GF-D8 (cell line): ENCODE measurements around the gene PTCH2.

ENCODE experiments used
- DNase-seq: peaks from one replicate; lab custom pipeline; 2025; lab: John Stamatoyannopoulos, UW

Gene PTCH2

DNA sequence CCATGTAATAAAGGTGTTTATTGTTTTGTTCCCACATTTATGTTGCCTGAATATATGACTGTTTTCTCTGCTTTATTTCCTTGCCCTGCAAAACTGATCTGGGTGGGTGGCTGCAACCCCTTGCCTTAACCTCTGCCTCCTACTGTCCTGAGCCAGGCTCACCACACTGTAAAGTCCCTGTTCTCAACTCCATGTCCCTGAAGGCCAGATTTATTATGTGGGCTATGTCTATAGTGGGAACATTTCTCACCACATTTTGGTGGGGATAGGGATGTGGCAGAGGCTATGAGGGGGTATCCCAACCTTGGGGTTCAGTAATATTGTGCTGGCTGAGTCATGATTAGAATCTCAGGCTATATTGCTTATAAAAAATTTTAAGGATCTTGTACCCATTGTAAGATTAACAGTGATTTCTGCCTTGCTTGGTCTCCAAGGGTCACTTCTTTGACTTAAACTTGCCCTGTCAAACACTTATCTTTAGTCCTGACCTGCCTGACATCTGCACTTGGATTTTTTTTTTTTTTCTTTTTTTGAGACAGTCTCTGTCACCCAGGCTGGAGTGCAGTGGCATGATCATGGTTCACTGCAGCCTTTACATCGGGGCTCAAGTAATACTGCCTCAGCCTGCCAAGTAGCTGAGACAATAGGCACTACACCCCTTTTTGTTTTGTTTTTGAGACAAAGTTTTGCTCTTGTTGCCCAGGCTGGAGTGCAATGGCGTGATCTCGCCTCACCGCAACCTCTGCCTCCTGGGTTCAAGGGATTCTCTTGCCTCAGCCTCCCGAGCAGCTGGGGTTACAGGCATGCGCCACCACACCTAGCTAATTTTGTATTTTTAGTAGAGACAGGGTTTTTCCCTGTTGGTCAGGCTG, 64.1 kb downstream of the PTCH2 start:
- no peak for DNase-seq

DNA sequence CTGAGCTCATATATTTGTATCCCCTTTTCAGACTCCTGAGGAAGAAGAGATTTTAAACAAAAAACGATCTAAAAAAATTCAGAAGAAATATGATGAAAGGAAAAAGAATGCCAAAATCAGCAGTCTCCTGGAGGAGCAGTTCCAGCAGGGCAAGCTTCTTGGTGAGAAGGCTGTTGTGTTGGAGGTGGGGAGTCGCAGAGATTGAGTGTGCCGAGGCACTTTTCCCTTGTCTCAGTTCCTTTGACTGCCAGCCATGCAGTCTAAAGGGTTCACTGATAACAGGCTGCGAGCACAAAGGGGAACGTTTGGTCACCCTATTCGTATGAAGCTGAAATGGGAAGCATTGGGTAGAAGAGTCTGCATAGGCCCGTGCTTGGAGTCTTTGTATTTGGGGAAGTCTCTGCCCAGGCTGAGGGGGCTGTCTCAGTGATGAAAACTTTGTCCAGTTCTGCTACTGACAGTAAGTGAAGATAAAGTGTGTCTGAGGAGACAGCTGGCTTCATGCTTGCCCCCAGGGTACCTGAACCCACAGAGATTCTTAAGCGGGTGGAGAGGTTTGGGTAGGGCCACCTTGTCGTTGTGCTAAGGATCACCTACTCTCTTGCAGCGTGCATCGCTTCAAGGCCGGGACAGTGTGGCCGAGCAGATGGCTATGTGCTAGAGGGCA, 65.0 kb downstream of the PTCH2 start:
- DNase-seq, result no peak

DNA sequence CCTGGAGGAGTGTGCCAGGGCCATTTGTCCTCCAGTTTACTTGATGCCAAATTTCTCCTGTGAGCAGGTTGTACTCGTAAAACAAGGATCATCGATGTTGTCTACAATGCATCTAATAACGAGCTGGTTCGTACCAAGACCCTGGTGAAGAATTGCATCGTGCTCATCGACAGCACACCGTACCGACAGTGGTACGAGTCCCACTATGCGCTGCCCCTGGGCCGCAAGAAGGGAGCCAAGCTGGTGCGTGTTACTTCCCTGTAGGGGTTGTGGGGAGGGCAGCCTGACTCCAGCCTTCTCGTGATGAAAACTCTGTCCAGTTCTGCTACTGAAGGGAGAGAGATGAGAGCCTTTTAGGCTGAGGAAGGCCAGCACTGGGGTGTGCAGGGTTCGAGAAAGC, 65.5 kb downstream of the PTCH2 start:
- no peak for DNase-seq

DNA sequence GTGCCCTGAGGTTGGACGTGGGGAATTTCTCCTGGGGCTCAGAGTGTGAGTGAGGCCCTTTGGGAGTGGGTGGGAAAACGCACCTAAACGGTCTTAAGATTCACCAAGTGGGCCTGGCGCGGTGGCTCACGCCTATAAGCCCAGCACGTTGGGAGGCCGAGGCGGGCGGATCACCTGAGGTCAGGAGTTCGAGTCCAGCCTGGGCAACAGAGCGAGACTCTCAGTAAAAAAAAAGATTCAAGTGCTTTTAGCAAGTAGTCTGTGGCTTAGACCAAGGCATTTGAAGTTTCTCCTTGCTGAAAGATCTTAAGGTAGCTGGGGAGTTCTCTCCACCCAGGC, 66.4 kb downstream of the PTCH2 start:
- DNase-seq, result no peak

DNA sequence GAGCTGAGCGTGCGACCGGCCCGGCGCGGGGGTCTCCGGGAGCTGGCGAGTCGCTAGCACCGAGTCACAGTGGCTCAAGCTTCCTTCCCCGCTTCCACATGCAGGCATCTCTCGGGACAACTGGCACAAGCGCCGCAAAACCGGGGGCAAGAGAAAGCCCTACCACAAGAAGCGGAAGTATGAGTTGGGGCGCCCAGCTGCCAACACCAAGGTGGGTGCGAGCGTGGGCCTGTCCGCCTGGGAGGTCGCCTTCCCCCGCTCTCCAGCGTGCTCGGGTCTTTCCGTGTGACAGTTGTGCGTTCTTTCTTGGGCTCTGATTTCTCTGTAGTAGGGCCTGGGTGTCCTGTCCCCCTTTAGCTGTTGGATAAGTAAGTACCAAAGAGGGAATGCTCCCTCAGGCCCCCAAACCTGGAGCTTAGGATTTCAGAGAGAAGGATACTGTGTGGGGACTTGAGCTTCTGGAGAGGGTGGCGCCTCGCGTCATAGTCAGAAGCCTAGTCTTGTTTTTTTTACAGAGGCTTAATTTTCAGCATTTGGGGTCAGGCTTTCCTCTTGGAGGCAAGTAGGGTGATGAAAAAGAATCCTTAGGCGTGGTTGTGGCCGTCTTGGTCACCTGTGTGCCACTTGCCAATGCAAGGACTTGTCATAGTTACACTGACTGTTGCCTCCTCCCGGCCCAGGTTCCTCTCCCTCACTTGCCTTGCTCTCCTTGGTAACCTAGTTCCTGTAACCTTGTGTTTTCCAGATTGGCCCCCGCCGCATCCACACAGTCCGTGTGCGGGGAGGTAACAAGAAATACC, 66.9 kb downstream of the PTCH2 start:
- no peak for DNase-seq

DNA sequence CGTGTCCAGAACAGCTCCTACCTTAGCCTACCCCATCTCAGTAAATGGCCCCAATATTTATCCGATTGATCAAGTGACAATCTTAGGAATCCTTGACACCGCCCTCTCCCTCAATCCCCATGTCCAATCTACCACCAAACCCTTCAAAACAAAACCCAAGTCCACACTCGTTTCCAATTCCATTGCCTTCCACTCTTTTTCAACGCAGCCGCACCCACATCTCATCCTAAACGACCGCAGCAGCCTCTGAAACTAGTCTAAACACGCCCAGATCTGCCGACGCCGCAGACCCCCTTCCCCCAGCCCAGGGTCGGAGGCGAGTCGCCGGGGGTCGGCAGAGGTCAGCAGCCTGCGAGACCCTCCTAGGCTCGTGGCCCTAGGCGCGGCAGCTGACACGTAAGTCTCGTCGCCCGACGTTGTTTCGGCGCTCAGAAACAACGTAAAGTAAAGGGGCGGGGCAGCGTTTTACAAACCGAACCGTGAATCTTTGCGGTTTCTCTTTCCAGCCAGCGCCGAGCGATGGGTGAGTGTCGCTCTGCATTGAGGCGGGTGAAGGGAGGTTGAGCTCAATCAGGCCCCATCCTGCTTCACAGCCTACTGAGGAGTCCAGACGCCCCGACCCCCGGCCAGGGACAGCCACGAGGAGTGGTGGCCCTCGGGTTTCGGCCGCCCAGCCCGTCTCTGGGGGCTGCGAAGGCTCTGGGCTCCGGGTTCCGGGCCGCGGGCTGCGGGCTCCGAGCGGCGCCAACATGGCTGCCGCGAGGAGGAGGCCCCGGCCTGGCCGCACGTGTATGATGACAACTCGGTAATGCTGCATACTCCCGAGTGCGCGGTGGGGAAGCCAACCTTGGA, 67.7 kb downstream of the PTCH2 start, which contains the start of gene RPS8:
Gene RPS8 (plus strand): TSS at position 463 of the 852 bp plus-strand sequence. CDS start 57 bp downstream, at position 520.
- DNase-seq, result peak; percentile 75
